NCI-H187 treated with DMSO at 0.1 percent for 48 hours (cell line): ENCODE results near the gene MGAT1.
A peak's percentile ranks its signal among the peaks of the same experiment; 100 is the strongest.
"Not testable (repeated sequence)": the region's sequence is repeated elsewhere in the genome, so short reads cannot be mapped to it uniquely, and the experiment has no call there.

Experiments
- DNase-seq: peaks from one replicate; lab custom pipeline; 2025; lab: John Stamatoyannopoulos, UW

MGAT1 gene

DNA sequence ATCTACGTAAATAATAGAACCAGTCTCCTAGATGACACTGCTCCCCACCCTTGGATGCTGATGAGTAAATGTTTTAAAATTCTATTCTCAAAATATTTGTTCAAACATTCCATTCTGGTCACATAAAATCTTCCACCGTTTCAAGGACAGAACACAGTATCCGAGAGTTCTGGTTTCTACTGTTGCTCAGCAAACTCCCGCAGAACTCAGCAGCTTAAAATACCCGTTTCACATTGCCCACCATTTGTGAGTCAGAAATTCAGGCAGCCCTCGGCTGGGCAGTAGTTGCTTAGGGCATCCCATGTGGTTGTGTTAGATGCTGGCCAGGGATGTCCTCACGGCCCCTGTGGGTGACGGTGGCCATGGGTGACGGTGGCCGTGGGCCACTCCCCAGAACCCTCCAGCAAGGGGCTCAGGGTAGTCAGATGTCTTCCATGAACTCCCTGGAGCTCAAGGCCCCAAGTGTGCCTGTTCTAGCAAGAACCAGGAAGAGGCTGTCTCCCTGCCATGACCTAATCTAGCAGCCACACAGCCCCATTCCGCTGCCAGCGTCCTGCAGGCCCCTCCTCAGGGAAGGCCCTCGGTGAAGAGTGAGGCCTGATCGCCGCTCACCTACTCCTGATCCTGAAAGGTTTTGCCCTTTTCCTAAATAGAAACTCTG lies 17.4 kb downstream of the MGAT1 start:
- DNase-seq, result no peak

DNA sequence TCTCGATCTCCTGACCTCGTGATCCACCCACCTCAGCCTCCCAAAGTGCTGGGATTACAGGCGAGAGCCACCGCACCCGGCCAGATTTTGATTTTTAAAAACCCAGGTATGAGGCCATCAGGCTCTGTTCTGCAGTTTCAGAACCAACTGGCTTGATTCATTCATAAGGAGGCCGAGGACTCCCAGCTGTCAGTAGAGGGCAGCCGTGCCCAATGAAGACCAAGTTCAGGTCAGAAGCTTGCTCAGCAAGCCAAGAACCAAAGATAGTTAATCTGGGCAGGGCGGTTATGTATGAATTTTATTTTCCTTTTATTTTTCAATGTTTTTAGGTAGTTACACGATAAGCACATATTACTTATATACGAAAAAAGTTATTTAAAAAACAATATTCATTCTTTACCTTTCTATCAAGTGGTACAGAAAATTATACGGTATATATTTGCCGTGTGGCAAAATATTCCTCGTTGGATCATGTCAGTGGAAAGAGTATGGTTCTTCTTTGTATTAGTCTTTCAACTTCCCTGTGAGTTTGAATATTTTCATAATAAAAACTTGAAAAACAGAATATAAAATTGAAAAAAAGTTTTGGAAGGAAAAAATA lies 18.0 kb downstream of the MGAT1 start:
- peak; percentile 4 for DNase-seq

DNA sequence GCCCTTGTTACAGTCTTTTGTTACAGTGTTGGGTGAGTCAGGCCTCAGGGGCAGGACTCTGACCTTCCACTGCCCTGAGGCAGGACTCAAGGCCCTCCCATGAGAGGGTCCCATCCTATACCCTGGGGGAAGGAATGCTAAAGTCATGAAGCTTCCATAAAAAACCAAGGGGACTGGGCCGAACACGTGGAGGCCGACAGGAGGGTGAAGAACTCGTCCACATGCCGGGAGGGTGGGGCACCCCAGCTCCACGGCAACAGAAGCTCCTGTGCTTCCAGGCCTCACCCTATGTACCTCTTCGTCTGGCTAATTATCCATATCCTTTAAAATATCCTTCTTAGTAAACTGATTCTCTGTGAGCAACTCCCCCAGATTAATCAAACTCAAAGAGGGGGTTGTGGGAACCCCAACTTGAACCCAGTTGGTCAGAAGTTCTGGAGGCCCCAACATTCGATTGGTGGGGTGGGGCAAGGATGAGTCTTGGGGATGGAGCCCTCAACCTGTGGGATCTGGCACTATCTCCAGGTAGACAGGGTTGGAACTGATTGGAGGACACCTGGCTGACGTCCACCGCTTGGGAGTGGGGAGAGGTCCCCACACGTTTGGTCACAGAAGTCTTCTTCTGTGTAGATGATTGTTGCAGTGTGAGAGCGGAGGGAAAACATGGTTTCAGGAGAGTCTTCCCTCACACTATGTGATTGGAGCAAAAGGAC lies 19.1 kb downstream of the MGAT1 start:
- no peak for DNase-seq

DNA sequence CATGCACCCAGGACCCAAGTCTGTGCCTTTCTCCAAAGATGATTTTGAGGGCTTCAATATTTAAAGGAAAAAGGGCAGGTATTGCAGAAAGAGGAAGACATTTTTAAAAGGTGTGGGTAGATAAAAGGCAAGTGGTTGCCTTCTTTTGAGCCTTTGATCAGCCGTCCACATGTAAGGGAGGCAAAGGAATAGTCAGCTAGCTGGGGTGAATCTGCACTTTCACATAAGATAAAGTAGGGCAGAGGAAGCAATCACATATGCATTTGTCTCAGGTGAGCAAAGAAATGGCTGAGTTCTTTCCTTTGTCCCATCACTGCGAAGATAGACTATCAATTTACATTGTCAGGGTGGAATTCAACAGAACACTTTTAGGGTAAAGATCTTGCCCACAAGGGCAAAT lies 19.9 kb downstream of the MGAT1 start:
- no peak for DNase-seq

DNA sequence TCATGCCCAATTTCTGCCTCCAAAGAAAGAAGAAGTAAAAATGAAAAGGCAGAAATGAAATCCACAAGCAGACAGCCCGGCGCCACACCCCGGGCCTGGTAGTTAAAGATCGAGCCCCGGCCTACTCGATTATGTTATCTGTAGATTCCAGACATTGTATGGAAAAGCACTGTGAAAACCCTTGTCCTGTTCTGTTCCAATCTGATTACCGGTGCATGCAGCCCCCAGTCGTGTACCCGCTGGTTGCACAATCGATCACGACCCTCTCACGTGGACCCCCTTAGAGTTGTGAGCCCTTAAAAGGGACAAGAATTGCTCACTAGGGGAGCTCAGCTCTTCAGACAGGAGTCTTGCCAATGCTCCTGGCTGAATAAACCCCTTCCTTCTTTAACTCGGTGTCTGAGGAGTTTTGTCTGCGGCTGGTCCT lies 20.7 kb downstream of the MGAT1 start:
- not testable (repeated sequence) for DNase-seq

DNA sequence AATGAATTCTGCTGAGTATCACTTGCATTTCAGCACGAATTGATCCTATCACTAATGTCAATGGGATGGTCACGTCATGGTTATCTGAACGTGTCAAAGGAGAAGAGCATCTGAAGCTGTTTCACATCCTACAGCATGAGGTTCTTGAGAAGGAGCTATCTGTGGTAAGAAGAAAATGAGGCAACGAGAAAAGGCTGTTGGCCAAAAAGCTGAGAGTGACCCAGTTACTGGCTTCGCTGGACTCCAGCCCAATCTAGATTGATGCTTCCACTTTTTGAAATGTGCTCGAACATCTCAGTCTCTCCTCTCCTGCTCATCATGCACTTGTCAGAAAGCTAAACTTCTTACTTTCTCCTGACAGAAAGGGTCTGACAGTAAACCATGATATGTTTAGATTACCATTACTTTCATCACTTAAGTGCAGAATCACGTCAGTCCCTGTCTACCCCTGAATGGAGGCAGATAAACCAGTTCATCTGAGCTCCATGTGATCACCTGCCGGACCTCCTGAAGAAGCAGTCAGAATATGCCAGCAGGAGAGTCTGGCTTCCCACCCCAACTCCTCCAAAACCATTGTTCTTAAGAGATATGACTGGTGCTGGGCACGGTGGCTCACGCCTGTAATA lies 22.5 kb downstream of the MGAT1 start:
- no peak for DNase-seq

DNA sequence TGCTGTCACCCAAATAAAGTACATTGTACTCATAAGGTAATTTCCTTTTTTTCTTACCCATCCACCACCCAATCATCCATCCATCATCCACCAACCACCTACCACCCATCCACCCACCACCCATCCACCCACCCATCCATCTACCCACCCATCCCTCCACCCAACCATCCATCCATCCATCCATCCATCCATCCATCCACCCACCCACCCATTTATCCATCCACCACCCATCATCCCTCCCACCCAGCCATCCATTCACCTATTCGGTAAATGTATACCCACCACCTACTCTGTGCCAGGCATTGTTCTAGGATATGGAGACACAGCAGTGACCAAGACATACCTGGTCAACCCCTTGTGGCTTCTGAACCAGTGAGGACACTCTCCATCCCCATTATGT lies 25.1 kb downstream of the MGAT1 start:
- no peak for DNase-seq

DNA sequence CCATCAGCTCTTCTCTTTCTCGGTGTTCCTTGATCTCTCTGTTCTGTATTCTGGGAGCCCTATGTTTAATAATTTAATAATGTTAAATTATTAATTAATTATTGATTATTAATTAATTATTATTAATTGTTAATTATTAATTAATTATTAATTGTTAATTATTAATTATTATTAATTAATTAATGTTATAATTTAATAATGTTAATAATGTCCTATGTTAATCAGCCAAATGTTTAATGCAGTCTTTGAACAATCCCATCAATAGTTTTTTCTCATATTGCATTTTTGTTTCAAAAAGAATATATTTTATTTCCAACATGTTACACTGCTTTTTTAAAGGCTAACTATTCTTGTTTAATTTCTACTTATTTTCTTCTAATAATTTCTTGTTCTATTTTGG lies 26.2 kb downstream of the MGAT1 start:
- DNase-seq, result no peak

DNA sequence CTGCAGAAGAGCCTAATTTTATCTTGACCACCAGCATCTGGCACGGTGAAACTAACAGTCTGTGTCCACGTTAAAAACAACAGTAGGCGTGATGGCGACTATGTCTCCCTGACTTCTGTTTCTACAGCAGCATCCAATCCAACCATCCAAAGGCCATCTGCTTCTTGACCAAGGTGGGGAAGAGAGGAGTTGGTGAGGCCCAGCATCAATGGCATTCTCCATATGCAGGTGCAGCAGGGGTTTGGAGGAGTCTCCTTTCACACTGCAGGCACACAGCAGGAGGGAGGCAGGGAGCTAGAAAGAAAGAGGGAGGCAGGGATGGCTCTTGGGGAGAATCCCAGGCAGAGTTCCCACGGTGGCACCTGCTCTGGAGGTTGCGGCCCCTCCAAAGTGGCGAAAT lies 27.0 kb downstream of the MGAT1 start:
- DNase-seq, result no peak

DNA sequence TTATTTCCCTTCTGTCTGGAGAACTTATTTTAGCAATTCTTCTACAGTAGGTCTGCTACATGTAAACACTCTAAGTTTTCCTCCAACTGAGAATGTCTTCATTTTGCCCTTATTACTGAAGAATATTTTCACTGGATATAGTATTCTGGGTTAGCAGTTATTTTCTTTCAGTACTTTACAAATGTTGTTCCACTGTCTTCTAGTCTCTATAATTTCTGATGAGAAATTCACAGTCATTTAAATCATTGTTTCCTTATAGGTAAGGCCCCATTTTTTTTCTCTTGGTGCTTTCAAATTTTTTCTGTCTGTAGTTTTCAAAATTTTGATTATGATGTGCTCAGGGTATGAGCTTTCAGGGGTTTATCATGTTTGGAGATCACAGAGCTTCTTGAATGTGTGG lies 30.8 kb downstream of the MGAT1 start:
- no peak for DNase-seq

DNA sequence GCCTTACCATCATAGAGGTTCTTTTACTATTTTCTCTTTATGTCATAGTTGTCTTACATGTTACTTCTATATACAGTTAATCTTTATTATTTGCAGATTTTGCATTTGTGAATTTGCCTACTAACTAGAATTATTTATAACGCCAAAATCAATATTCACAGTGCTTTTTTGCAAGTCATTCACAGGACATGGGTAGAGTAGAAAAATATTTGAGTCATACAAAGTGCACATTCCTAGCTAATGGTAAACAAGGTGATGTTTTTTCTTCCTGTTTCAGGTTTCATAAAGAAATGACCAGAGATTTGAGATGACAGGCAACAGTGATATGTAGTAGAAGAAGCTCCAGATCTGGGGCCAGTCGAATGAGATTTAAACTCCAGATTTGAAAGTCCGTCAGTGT lies 32.8 kb downstream of the MGAT1 start:
- no peak for DNase-seq

DNA sequence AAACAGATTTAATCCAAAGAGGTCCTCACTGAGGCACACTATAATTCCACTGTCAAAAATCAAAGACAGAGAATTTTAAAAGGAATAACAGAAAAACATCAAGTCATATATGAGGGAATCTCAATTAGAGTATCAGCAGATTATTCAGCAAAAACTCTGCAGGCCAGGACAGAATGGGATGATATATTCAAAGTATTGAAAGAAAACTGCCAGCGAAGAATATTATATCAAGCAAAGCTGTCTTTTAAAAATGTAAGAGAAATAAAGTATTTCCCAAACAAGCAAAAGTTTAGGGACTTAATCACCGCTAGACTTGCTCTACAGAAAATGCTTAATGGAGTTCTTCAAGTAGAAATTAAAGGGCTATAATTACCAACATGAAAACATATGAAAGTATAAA lies 47.0 kb downstream of the MGAT1 start:
- DNase-seq, result no peak

DNA sequence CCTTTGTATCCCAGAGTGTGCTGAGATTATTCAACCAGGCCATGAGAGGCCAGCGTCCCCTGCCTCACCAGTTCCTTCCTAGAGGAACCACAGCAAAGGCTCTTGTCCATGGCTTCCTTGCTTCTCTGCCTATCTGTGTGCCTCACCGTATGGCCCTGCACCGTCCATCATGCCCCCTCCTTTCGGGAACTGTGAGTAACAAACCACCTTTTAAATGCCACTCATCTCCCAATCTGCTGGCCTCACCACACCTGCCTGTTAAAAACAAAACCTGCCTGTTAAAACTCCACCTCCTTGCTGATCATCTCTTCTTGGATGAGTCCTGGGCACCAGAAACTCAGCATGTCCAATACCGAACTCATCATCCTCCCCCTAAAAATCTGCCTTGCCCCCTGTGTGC lies 58.4 kb downstream of the MGAT1 start:
- no peak for DNase-seq

DNA sequence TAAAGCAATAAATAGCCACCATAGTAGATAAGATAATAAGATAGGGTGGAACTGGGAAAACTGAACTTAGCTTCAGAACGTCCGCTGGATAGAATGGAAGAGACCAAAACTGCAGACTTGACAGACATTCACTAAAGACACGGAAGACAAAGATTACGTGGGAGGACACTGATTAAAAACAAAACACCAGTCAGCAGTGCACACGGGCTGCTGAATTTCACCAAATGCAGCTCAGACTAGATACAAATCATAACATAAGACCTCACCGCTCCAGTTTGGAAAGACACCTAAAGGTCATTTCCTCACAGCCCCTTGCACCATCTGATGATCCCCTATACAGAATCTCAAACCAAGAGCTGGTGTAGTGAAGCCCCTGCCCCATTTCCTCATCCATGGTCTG lies 59.9 kb downstream of the MGAT1 start:
- DNase-seq, result no peak

DNA sequence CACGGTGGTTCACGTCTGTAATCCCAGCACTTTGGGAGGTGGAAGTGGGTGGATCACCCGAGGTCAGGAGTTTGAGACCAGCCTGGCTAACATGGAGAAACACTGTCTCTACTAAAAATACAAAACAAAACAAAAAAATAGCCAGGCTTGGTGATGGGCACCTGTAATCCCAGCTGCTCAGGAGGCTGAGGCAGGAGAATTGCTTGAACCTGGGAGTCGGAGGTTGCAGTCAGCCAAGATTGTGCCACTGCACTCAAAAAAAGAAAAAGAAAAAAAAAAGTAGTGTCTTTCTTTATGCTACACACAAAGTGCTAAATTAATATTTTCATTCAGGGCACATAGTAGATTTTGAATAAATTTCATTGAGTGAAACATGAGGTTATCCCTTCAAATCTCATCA lies 61.7 kb downstream of the MGAT1 start:
- DNase-seq, result not testable (repeated sequence)

DNA sequence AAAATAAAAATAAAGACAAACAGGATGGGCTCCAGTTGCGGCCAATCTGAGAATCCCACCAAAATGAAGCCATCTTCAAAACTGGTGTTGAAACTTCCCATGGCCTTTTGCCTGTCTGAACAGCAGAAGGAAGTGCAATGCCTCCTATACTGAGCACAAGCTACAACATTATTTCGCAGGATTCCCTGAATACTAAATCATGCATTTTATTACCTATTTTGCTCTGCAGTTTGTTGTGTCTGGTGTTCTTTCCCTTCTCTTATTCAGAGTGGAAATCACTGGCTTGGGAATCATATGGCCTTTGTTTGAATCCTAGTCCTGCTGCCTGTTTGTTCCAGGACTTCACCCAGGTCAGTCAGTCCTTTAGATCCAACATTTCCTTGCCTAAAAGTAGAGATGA lies 62.6 kb downstream of the MGAT1 start, which contains the start of gene OR2Y1:
TSS of gene OR2Y1 (minus strand) at position 101 of the 400 bp plus-strand sequence. CDS start at position 101, 0 bp downstream.
- DNase-seq, result no peak

DNA sequence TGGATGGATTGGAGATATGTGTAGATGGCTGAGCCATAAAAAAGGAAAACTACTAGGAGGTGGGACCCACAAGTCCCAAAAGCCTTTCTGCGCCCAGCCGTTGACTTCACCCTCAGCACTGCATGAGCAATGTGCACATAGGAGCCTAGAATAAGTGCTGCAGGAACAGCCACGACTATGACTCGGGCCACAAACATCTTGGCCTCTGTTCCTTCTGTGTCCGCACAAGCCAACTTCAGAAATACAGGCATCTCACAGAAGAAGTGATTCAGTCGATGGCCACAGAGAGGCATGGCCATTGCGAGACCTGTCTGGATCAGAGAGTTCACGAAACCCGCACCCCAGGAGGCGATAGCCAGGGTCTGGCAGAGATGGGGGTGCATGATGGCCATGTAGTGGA lies 63.3 kb downstream of the MGAT1 start:
- DNase-seq, result no peak

DNA sequence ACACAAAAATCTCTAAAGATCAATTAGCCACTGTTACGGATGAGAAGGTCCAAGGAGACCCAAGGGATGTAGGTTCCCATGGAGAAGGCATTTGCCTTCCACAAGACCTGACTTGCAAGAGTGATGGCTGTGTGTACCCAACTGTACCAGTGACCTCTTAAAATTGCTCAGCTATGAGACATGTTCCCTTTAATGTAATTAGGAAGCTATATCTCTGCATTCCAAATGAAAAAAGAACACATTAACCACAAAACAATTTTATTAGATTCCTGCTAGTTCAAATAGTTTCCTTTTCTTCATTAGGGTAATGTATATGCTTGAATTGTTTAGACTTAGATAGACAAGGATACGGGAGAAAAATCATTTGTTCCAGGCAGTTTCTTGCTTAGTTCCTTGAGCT lies 66.1 kb downstream of the MGAT1 start:
- no peak for DNase-seq
